Measurements from ENCODE around the gene RERE.
"Not testable (repeated sequence)": the region's sequence is repeated elsewhere in the genome, so short reads cannot be mapped to it uniquely, and the experiment has no call there.

DNA sequence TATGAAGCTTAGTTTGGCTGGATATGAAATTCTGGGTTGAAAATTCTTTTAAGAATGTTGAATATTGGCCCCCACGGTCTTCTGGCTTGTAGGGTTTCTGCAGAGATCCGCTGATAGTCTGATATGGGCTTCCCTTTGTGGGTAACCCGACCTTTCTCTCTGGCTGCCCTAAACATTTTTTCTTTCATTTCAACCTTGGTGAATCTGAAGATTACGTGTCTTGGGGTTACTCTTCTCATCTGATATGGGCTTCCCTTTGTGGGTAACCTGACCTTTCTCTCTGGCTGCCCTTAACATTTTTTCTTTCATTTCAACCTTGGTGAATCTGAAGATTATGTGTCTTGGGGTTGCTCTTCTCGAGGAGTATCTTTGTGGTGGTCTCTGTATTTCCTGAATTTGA, 371.3 kb downstream of the RERE start:
- TF ChIP-seq, protein P1, sequence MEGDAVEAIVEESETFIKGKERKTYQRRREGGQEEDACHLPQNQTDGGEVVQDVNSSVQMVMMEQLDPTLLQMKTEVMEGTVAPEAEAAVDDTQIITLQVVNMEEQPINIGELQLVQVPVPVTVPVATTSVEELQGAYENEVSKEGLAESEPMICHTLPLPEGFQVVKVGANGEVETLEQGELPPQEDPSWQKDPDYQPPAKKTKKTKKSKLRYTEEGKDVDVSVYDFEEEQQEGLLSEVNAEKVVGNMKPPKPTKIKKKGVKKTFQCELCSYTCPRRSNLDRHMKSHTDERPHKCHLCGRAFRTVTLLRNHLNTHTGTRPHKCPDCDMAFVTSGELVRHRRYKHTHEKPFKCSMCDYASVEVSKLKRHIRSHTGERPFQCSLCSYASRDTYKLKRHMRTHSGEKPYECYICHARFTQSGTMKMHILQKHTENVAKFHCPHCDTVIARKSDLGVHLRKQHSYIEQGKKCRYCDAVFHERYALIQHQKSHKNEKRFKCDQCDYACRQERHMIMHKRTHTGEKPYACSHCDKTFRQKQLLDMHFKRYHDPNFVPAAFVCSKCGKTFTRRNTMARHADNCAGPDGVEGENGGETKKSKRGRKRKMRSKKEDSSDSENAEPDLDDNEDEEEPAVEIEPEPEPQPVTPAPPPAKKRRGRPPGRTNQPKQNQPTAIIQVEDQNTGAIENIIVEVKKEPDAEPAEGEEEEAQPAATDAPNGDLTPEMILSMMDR (conservative IDR thresholded peaks at IDR 0.05; ENCODE audit: low read length) = not testable (repeated sequence)
- TF ChIP-seq EZH2phosphoT487 (IDR thresholded peaks at IDR 0.05; ENCODE audit: borderline replicate concordance, low read depth, low read length) = not testable (repeated sequence)

Data from OCI-LY7 (cell line).